ENCODE data around the gene TSPYL6. TPM values are rescaled to one million over a fixed set of nuclear protein-coding genes. Genes with fewer than 3 reads are reported as not detected.
"Not testable (repeated sequence)": the region's sequence is repeated elsewhere in the genome, so short reads cannot be mapped to it uniquely, and the experiment has no call there.

The TSPYL6 gene
- total RNA-seq, 1 experiment from 2014 or later = not detected

- TF ChIP-seq E2F5 (CRISPR knock-in tag; IDR thresholded peaks at IDR 0.05) = no peak
- no peak for TF ChIP-seq RORB (CRISPR knock-in tag; IDR thresholded peaks at IDR 0.05)
- TF ChIP-seq ETV6 (CRISPR knock-in tag; IDR thresholded peaks at IDR 0.05) = no peak
- TF ChIP-seq CBFB (CRISPR knock-in tag; IDR thresholded peaks at IDR 0.05; ENCODE audit: low read depth) = no peak
- TF ChIP-seq NR1H2 (CRISPR knock-in tag; IDR thresholded peaks at IDR 0.05) = no peak
These were observed 15.2 kb upstream of the TSPYL6 start (continued) for GRCh38 chr2:54271189-54271588.

GRCh38 chr2:54267577-54267976 is 11.5 kb upstream of the TSPYL6 start:
- Mint-ChIP-seq H3K27me3 (ENCODE audit: low read depth) (no peaks in the 10 kb centered on the region), H3K9me3 (peaks cover 28% of the 10 kb centered on the region), H3K27ac (no peak overlapping the region), H3K4me1 (no peaks in the 10 kb centered on the region), H3K4me3 (no peak overlapping the region), H3K36me3 (peaks cover 13% of the 10 kb centered on the region)
- ATAC-seq = no peak
- CTCF ChIA-PET = interaction anchor here (1.2 kb wide), 1 partner anchor 12 kb away, joined by 3 read pairs; no protein-coding TSS in a partner anchor
- no peak for DNase-seq (ENCODE audit: low spot score)
- POLR2A ChIA-PET = no interaction called here
- TF ChIP-seq KAT7 (CRISPR knock-in tag; IDR thresholded peaks at IDR 0.05; ENCODE audit: borderline replicate concordance) (no peak), GRHL2 (CRISPR knock-in tag; IDR thresholded peaks at IDR 0.05; ENCODE audit: insufficient replicate concordance, severe bottlenecking) (no peak), TEAD4 (CRISPR knock-in tag; IDR thresholded peaks at IDR 0.05) (no peak), SP1 (CRISPR knock-in tag; conservative IDR thresholded peaks at IDR 0.05) (no peak), E2F4 (CRISPR knock-in tag; IDR thresholded peaks at IDR 0.05; ENCODE audit: borderline replicate concordance, low read depth) (no peak), ZNF416 (CRISPR knock-in tag; IDR thresholded peaks at IDR 0.05) (no peak), NR1H2 (CRISPR knock-in tag; IDR thresholded peaks at IDR 0.05) (no peak), NFATC4 (CRISPR knock-in tag; IDR thresholded peaks at IDR 0.05) (no peak), CTCF (IDR thresholded peaks at IDR 0.05) (no peak), ZNF396 (CRISPR knock-in tag; IDR thresholded peaks at IDR 0.05; ENCODE audit: borderline replicate concordance) (no peak)

GRCh38 chr2:54265081-54265480 is 9.1 kb upstream of the TSPYL6 start:
- H3K4me1 Mint-ChIP-seq; ATAC-seq; H3K27me3 Mint-ChIP-seq (ENCODE audit: low read depth); DNase-seq (ENCODE audit: low spot score); CTCF ChIA-PET; POLR2A ChIA-PET; H3K27ac Mint-ChIP-seq; H3K4me3 Mint-ChIP-seq: not testable (repeated sequence)
- Mint-ChIP-seq H3K36me3 (peaks cover 13% of the 10 kb centered on the region), H3K9me3 (peaks cover 28% of the 10 kb centered on the region)

GRCh38 chr2:54262015-54262765 is 6.2 kb upstream of the TSPYL6 start:
- Mint-ChIP-seq H3K4me3 (no peak overlapping the region), H3K4me1 (no peaks in the 10 kb centered on the region), H3K36me3 (peaks cover 13% of the 10 kb centered on the region), H3K9me3 (peaks cover 28% of the 10 kb centered on the region), H3K27ac (no peak overlapping the region), H3K27me3 (ENCODE audit: low read depth) (no peaks in the 10 kb centered on the region)
- ChIA-PET POLR2A (no interaction called here), CTCF (no interaction called here)
- DNase-seq (ENCODE audit: low spot score) (no peak), ATAC-seq (no peak)
- no peak for TF ChIP-seq ATF2 (CRISPR knock-in tag; IDR thresholded peaks at IDR 0.05; ENCODE audit: borderline replicate concordance, low read depth)
- no peak for TF ChIP-seq ATF6 (CRISPR knock-in tag; IDR thresholded peaks at IDR 0.05)
- TF ChIP-seq GABPB1 (CRISPR knock-in tag; IDR thresholded peaks at IDR 0.05) = peak; percentile 86

Data from WTC11 (cell line).